ENCODE results near the gene NUP205.

Gene NUP205

GRCh38 chr7:135578569-135578968, 20.9 kb downstream of the NUP205 start:
- Histone ChIP-seq H3K27ac (ENCODE audit: low read depth, low read length) (no peak overlapping the region), H3K27me3 (ENCODE audit: control insufficient read depth in 1 of 2, insufficient read depth in 2 of 2, low read length in 2 of 2) (no peaks in the 10 kb centered on the region), H3K4me1 (ENCODE audit: control insufficient read depth in 1 of 2, insufficient read depth in 2 of 2, low read length in 2 of 2) (no peaks in the 10 kb centered on the region), H3K36me3 (ENCODE audit: control insufficient read depth in 1 of 2, insufficient read depth in 2 of 2, low read length in 2 of 2) (peaks cover 27 to 78% of the 10 kb centered on the region in 2 donors), H3K9me3 (ENCODE audit: control insufficient read depth in 1 of 2, low read length in 2 of 2) (no peaks in the 10 kb centered on the region), H3K4me3 (ENCODE audit: low read depth in 1 of 2, low read length in 2 of 2) (no peak overlapping the region), H3K9ac (ENCODE audit: low read depth in 1 of 2, low read length in 2 of 2) (no peak overlapping the region)

- no peak overlapping the region for H3K4me3 ChIP-seq (ENCODE audit: low read depth in 1 of 2, low read length in 2 of 2)
- H3K36me3 ChIP-seq (ENCODE audit: control insufficient read depth in 1 of 2, insufficient read depth in 2 of 2, low read length in 2 of 2): peaks cover 3 to 48% of the 10 kb centered on the region in 2 donors
- H3K27me3 ChIP-seq (ENCODE audit: control insufficient read depth in 1 of 2, insufficient read depth in 2 of 2, low read length in 2 of 2): no peaks in the 10 kb centered on the region
- H3K9me3 ChIP-seq (ENCODE audit: control insufficient read depth in 1 of 2, low read length in 2 of 2): no peaks in the 10 kb centered on the region
- no peak overlapping the region for H3K27ac ChIP-seq (ENCODE audit: low read depth, low read length)
- H3K4me1 ChIP-seq (ENCODE audit: control insufficient read depth in 1 of 2, insufficient read depth in 2 of 2, low read length in 2 of 2): no peaks in the 10 kb centered on the region
- no peak overlapping the region for H3K9ac ChIP-seq (ENCODE audit: low read depth in 1 of 2, low read length in 2 of 2)
Observed at GRCh38 chr7:135584362-135585353, 26.9 kb downstream of the NUP205 start.

- no peak overlapping the region for H3K9ac ChIP-seq (ENCODE audit: low read depth in 1 of 2, low read length in 2 of 2)
- H3K4me3 ChIP-seq (ENCODE audit: low read depth in 1 of 2, low read length in 2 of 2): no peak overlapping the region
- H3K27ac ChIP-seq (ENCODE audit: low read depth, low read length): no peak overlapping the region
- H3K36me3 ChIP-seq (ENCODE audit: control insufficient read depth in 1 of 2, insufficient read depth in 2 of 2, low read length in 2 of 2): peaks cover 18 to 72% of the 10 kb centered on the region in 2 donors
- H3K27me3 ChIP-seq (ENCODE audit: control insufficient read depth in 1 of 2, insufficient read depth in 2 of 2, low read length in 2 of 2): no peaks in the 10 kb centered on the region
- no peaks in the 10 kb centered on the region for H3K4me1 ChIP-seq (ENCODE audit: control insufficient read depth in 1 of 2, insufficient read depth in 2 of 2, low read length in 2 of 2)
- H3K9me3 ChIP-seq (ENCODE audit: control insufficient read depth in 1 of 2, low read length in 2 of 2): no peaks in the 10 kb centered on the region
Observed at GRCh38 chr7:135597181-135597925, 39.6 kb downstream of the NUP205 start.

GRCh38 chr7:135597926-135598305, 40.2 kb downstream of the NUP205 start:
- no peaks in the 10 kb centered on the region for H3K9me3 ChIP-seq (ENCODE audit: control insufficient read depth in 1 of 2, low read length in 2 of 2)
- H3K9ac ChIP-seq (ENCODE audit: low read depth in 1 of 2, low read length in 2 of 2): no peak overlapping the region
- H3K27me3 ChIP-seq (ENCODE audit: control insufficient read depth in 1 of 2, insufficient read depth in 2 of 2, low read length in 2 of 2): no peaks in the 10 kb centered on the region
- no peak overlapping the region for H3K4me3 ChIP-seq (ENCODE audit: low read depth in 1 of 2, low read length in 2 of 2)
- no peak overlapping the region for H3K27ac ChIP-seq (ENCODE audit: low read depth, low read length)
- H3K4me1 ChIP-seq (ENCODE audit: control insufficient read depth in 1 of 2, insufficient read depth in 2 of 2, low read length in 2 of 2): no peaks in the 10 kb centered on the region
- peaks cover 18 to 68% of the 10 kb centered on the region in 2 donors for H3K36me3 ChIP-seq (ENCODE audit: control insufficient read depth in 1 of 2, insufficient read depth in 2 of 2, low read length in 2 of 2)

- Histone ChIP-seq H3K27me3 (ENCODE audit: control insufficient read depth in 1 of 2, insufficient read depth in 2 of 2, low read length in 2 of 2) (no peaks in the 10 kb centered on the region), H3K4me1 (ENCODE audit: control insufficient read depth in 1 of 2, insufficient read depth in 2 of 2, low read length in 2 of 2) (no peaks in the 10 kb centered on the region), H3K9ac (ENCODE audit: low read depth in 1 of 2, low read length in 2 of 2) (no peak overlapping the region), H3K9me3 (ENCODE audit: control insufficient read depth in 1 of 2, low read length in 2 of 2) (no peaks in the 10 kb centered on the region), H3K4me3 (ENCODE audit: low read depth in 1 of 2, low read length in 2 of 2) (no peak overlapping the region), H3K27ac (ENCODE audit: low read depth, low read length) (no peak overlapping the region), H3K36me3 (ENCODE audit: control insufficient read depth in 1 of 2, insufficient read depth in 2 of 2, low read length in 2 of 2) (peaks cover 23 to 64% of the 10 kb centered on the region in 2 donors)
Observed at GRCh38 chr7:135599471-135599870, 41.8 kb downstream of the NUP205 start.

GRCh38 chr7:135600226-135600625, 42.5 kb downstream of the NUP205 start:
- H3K4me3 ChIP-seq (ENCODE audit: low read depth in 1 of 2, low read length in 2 of 2): no peak overlapping the region
- peaks cover 25 to 59% of the 10 kb centered on the region in 2 donors for H3K36me3 ChIP-seq (ENCODE audit: control insufficient read depth in 1 of 2, insufficient read depth in 2 of 2, low read length in 2 of 2)
- H3K27ac ChIP-seq (ENCODE audit: low read depth, low read length): no peak overlapping the region
- no peaks in the 10 kb centered on the region for H3K9me3 ChIP-seq (ENCODE audit: control insufficient read depth in 1 of 2, low read length in 2 of 2)
- no peaks in the 10 kb centered on the region for H3K4me1 ChIP-seq (ENCODE audit: control insufficient read depth in 1 of 2, insufficient read depth in 2 of 2, low read length in 2 of 2)
- H3K9ac ChIP-seq (ENCODE audit: low read depth in 1 of 2, low read length in 2 of 2): no peak overlapping the region
- no peaks in the 10 kb centered on the region for H3K27me3 ChIP-seq (ENCODE audit: control insufficient read depth in 1 of 2, insufficient read depth in 2 of 2, low read length in 2 of 2)

GRCh38 chr7:135601182-135601581, 43.5 kb downstream of the NUP205 start:
- no peak overlapping the region for H3K27ac ChIP-seq (ENCODE audit: low read depth, low read length)
- no peaks in the 10 kb centered on the region for H3K27me3 ChIP-seq (ENCODE audit: control insufficient read depth in 1 of 2, insufficient read depth in 2 of 2, low read length in 2 of 2)
- no peak overlapping the region for H3K4me3 ChIP-seq (ENCODE audit: low read depth in 1 of 2, low read length in 2 of 2)
- no peaks in the 10 kb centered on the region for H3K4me1 ChIP-seq (ENCODE audit: control insufficient read depth in 1 of 2, insufficient read depth in 2 of 2, low read length in 2 of 2)
- H3K36me3 ChIP-seq (ENCODE audit: control insufficient read depth in 1 of 2, insufficient read depth in 2 of 2, low read length in 2 of 2): peaks cover 29 to 55% of the 10 kb centered on the region in 2 donors
- no peak overlapping the region for H3K9ac ChIP-seq (ENCODE audit: low read depth in 1 of 2, low read length in 2 of 2)
- H3K9me3 ChIP-seq (ENCODE audit: control insufficient read depth in 1 of 2, low read length in 2 of 2): no peaks in the 10 kb centered on the region

GRCh38 chr7:135602304-135602703, 44.6 kb downstream of the NUP205 start:
- Histone ChIP-seq H3K27me3 (ENCODE audit: control insufficient read depth in 1 of 2, insufficient read depth in 2 of 2, low read length in 2 of 2) (no peaks in the 10 kb centered on the region), H3K9me3 (ENCODE audit: control insufficient read depth in 1 of 2, low read length in 2 of 2) (no peaks in the 10 kb centered on the region), H3K27ac (ENCODE audit: low read depth, low read length) (no peak overlapping the region), H3K4me3 (ENCODE audit: low read depth in 1 of 2, low read length in 2 of 2) (no peak overlapping the region), H3K9ac (ENCODE audit: low read depth in 1 of 2, low read length in 2 of 2) (no peak overlapping the region), H3K36me3 (ENCODE audit: control insufficient read depth in 1 of 2, insufficient read depth in 2 of 2, low read length in 2 of 2) (peaks cover 40 to 56% of the 10 kb centered on the region in 2 donors), H3K4me1 (ENCODE audit: control insufficient read depth in 1 of 2, insufficient read depth in 2 of 2, low read length in 2 of 2) (no peaks in the 10 kb centered on the region)

- peaks cover 19 to 61% of the 10 kb centered on the region in 2 donors for H3K36me3 ChIP-seq (ENCODE audit: control insufficient read depth in 1 of 2, insufficient read depth in 2 of 2, low read length in 2 of 2)
- H3K9ac ChIP-seq (ENCODE audit: low read depth in 1 of 2, low read length in 2 of 2): no peak overlapping the region
- H3K4me1 ChIP-seq (ENCODE audit: control insufficient read depth in 1 of 2, insufficient read depth in 2 of 2, low read length in 2 of 2): no peaks in the 10 kb centered on the region
- no peak overlapping the region for H3K27ac ChIP-seq (ENCODE audit: low read depth, low read length)
- no peak overlapping the region for H3K4me3 ChIP-seq (ENCODE audit: low read depth in 1 of 2, low read length in 2 of 2)
- H3K27me3 ChIP-seq (ENCODE audit: control insufficient read depth in 1 of 2, insufficient read depth in 2 of 2, low read length in 2 of 2): no peaks in the 10 kb centered on the region
- no peaks in the 10 kb centered on the region for H3K9me3 ChIP-seq (ENCODE audit: control insufficient read depth in 1 of 2, low read length in 2 of 2)
Observed at GRCh38 chr7:135616136-135616535, 58.4 kb downstream of the NUP205 start.

- peaks cover 19 to 57% of the 10 kb centered on the region in 2 donors for H3K36me3 ChIP-seq (ENCODE audit: control insufficient read depth in 1 of 2, insufficient read depth in 2 of 2, low read length in 2 of 2)
- H3K4me1 ChIP-seq (ENCODE audit: control insufficient read depth in 1 of 2, insufficient read depth in 2 of 2, low read length in 2 of 2): no peaks in the 10 kb centered on the region
- H3K9me3 ChIP-seq (ENCODE audit: control insufficient read depth in 1 of 2, low read length in 2 of 2): no peaks in the 10 kb centered on the region
- H3K9ac ChIP-seq (ENCODE audit: low read depth in 1 of 2, low read length in 2 of 2): no peak overlapping the region
- no peak overlapping the region for H3K27ac ChIP-seq (ENCODE audit: low read depth, low read length)
- H3K27me3 ChIP-seq (ENCODE audit: control insufficient read depth in 1 of 2, insufficient read depth in 2 of 2, low read length in 2 of 2): no peaks in the 10 kb centered on the region
- H3K4me3 ChIP-seq (ENCODE audit: low read depth in 1 of 2, low read length in 2 of 2): no peak overlapping the region
Observed at GRCh38 chr7:135617781-135618180, 60.1 kb downstream of the NUP205 start.

All from duodenal mucosa (tissue), 2 donors.